Stimulated activated CD8-positive, alpha-beta memory T cell treated with anti-CD3 and anti-CD28 coated beads, Interleukin-15, amount 100 ng/mL, for 4 hours (primary cell): ENCODE measurements around the gene PURA.
"Not testable (repeated sequence)": the region's sequence is repeated elsewhere in the genome, so short reads cannot be mapped to it uniquely, and the experiment has no call there.

Experiments
- DNase-seq, 2 donors: peaks; one replicate each; pipeline ENCODE4 v3.0.0-alpha.2; 2020; ENCODE audit warnings: low read depth in 2 of 2

Gene PURA

DNA sequence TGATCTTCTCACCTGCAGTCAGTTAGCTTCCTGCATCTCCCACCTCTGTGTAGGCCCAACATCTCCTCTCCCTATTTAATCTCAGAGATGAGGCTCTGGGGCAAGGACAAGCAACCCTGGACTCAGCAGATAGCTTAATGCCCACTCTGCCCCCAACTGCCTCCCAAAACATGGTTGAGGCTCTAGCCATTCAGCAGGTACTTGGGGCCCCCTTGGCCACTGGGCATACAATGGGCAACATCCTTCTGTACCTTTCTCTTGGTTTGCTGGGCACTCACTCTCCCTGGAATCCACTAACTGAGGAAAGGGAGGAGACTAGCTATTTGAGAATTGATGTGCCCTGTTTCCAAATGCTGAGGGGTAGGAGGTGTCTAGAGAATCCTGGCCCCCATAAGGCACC, 21.2 kb downstream of the PURA start:
- no peak for DNase-seq

GRCh38 chr5:140136624-140137023, 22.7 kb downstream of the PURA start:
- DNase-seq = no peak

- DNase-seq = no peak
Measured at GRCh38 chr5:140140435-140140834, 26.5 kb downstream of the PURA start.

DNA sequence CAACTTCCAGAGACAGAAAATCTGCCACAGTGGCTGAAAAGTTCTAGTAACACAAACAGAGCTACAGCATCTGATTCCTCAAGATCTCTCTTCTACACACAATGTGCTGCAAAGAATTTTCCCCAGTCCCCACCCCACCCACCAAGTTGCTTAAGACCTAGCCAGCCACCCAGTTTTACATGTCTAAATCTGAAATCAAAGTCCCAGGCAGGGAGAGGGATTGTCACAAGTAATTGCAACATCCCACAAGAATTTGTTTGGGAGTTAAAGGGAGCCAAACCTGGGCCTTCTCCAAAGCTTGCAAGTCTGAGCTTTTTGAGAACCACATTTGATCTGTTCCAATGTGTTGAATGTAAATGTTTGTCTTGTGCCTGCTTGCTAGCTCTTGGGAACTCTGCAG, 27.3 kb downstream of the PURA start:
- DNase-seq = no peak

GRCh38 chr5:140142246-140142645, 28.3 kb downstream of the PURA start:
- DNase-seq = no peak

DNA sequence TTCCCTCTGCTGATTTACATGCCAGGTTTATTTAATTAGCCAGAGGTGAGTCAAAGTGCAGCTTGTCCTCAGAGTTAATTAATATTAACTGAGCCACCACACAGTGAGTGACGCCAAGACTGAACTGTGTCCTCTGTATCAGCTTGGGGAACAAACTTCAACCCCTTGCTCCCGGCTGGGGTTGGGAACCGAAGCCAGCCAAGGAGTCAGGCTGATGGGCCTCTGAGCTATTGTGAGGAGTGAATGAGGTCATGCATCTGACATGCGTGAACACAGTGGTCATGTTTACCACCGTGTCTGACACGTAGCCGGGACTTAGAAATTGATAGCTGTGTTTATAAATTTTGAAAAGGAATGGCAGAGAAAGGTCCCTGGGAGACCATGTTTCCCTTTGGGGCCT, 28.9 kb downstream of the PURA start:
- DNase-seq = no peak

DNA sequence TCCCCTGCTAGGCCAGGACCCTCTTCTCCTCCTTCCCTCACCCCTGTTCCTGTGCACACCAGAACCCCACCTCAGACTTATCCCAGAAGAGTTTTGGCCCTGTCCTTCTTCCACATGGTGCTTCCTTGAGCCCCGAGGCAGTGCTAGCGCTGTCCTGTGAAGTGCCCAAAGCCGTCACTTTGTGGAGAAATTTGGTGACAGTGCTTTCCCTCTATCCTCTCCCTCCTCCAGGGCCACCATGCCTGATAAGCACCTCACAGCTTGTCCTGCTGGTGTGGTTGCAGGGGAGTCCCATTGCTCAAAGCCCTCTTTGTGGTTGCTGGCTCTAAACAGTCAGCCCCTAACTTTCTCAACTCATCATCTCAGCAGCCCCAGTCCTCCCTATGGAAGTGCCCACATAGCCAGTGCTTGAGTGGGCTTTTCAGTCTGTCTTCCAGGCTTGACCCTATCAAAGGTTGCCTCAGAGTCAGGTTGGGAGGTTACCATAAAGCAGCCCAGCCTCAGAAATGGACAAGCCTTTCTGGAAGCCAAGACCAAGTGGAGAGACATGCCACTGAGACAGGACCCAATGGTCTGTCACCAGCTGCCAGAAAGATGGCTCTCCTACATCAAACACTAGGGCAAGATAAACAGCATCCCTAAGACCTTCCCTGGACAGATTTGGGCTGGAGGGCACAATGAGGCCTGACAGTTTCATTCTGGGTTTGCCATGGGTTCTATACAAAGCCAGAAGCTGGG, 29.8 kb downstream of the PURA start:
- no peak for DNase-seq

DNA sequence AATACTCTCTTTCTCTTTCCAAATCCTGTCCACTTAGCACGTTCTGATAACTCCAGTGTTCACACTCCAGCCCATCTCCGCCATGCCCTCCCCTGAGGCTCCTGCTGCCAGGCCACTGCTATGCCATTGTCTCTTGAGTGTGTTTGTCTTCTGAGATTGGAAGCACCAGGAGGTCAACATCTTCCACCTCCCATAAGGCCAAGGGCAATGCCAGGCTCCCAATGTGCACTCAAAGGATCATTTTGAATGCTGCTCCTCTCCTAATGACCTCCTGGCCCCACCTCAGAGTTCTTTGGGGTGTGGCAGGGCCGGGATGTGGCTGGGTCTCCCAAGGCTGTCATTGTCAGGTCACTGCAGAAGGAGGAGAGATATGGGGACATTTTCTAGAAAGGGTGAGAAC, 31.3 kb downstream of the PURA start:
- DNase-seq = no peak

DNA sequence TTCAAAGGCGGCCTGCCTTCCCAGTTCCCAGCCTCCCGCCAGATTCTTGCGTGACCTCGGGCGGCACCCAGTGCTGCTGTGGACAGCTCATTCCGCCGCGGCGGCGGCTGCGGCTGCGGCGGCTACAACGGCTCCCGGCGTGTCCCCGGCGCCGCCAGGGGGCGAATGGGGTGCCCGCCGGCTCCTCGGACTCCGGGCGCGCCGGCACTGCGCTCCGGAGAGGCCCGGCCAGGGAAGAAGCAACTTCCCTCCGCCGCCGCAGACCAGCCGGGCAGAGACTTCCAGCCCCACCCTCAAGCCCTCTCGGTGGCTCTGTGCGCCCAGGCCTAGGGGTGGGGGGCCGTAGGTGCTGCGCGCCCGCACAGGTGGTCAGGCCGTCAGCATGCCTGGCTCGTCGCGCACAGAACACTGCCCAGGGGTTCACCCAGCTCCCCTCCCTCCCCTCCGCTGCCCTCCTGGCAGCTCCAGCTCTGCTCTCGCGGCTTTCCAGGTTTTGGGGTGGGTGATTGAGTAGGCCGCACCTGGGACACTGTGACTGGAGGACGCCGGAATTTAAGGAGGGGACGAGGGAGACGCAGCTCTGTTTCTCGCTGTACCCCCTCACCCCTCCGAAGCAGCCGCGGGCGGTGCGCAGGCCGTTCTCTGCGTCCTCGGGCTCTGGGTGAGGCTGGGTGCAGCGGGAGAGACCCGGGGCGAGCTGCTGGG, 32.1 kb downstream of the PURA start:
- DNase-seq = no peak

DNA sequence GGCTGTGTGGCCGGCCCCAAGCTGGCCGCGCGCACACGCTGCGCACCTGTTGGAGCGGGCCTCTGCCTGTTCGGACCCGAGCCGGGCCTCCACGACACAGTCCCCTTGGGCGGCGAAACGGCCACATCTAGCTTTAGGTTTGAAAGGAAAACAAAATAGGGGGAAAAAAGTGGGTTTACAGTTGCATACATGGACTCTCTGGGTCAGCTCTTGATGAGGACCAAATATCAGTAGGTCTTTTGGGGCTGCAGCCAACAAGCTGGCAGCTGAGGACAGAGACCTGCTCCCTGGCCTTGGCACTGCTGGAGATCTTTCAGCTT, 32.6 kb downstream of the PURA start:
- no peak for DNase-seq

- no peak for DNase-seq
Measured at GRCh38 chr5:140147460-140147859, 33.6 kb downstream of the PURA start.

DNA sequence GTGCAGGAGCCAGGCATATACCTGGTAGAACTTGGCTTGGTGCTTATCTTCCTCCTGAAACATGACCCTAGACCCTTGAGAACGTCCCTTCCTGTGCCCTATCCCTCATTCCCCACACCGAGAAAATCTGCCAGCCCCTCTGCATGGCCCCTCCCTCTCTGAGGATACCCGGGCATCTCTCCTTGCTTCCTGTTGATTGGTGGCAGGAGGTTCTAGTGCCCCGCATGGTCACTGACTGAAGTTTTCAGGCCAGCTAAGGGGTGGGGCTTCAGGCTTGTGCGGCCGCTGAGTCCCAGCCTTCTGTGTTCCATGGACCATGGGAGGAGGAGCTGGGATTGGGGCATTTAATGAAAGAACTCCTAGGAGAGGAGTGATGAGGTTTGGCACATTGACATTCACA, 34.6 kb downstream of the PURA start:
- no peak for DNase-seq

GRCh38 chr5:140150201-140150600, 36.3 kb downstream of the PURA start:
- DNase-seq = no peak

GRCh38 chr5:140151144-140152021, 37.5 kb downstream of the PURA start:
- DNase-seq = no peak

DNA sequence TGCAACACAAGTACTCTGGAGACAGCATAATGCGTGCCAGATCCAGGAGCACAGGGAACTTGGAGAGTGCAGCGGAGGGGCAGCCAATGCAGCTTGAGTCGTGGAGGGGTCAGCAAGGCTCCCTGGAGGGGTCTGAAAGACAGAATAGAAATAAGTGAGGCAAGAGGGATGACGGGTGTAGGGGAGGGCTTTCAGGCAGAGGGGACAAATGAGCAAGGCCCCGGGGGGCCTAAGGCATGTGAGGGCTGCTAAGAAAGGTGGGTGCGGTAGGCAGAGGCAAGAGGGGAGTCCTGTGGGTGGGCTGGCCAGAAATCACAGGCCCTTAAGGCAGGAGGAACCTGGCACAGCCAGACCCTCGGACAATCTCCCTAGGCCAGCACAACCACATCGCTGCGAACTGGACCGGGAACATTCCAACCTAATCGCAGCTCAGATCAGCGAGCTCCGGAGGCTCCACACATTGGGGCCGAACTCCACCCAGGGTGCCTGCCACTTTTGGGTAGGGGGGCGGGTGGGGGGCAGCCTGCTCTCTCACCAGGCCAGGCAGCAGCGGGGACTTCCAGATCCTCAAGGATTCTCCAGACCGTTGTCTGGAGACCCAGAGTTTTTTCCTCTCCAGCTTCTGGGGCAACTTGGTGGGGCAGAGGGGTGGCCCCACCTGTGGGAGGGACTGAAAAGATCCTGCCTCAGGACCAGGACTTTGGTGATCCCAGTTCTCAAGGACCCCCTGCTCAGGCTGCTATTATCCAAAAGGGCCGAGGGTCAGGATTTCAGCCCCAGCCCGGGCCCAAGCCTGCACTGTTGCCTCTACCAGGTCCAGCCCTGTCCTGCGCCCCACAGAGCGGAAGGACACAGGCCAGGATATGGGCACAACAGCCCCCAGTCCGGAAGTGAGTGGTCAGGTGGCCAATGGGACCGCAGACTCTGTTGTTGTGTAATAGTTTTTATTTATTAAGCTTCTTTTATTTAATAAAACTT, 38.4 kb downstream of the PURA start:
- no peak for DNase-seq

GRCh38 chr5:140153255-140153654, 39.3 kb downstream of the PURA start:
- no peak for DNase-seq

- no peak for DNase-seq
Measured at GRCh38 chr5:140153905-140154304, 40.0 kb downstream of the PURA start.

DNA sequence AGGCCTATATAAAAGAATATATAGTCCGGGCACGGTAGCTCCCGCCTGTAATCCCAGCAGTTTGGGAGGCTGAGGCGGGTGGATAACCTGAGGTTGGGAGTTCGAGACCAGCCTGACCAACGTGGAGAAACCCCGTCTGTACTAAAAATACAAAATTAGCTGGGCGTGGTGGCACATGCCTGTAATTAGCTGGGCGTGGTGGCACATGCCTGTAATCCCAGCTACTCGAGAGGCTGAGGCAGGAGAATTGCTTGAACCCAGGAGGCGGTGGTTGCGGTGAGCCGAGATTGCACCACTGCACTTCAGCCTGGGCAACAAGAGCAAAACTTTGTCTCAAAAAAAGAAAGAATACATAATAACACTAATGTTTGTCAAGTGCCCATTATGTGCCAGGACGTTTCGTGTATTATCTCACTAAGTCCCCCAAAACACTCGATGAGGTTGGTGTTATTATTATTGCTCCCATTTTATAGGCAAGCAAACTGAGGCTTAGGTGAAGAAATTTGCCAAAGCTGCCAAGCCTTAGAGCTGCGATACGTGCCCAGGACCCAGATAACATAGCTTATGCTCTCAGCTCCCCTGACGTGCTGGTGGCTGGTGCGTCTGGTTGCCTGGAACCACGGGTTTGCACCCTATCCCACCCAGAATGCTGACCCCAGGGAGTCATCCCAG, 40.9 kb downstream of the PURA start:
- DNase-seq = not testable (repeated sequence)

- DNase-seq = peak; percentile 56 to 71
Measured at GRCh38 chr5:140157032-140157781, 43.3 kb downstream of the PURA start.
